IPS-20b (cell line): Measurements from ENCODE around the gene ASTN2.
A peak's percentile ranks its signal among the peaks of the same experiment; 100 is the strongest.
"Not testable (repeated sequence)": the region's sequence is repeated elsewhere in the genome, so short reads cannot be mapped to it uniquely, and the experiment has no call there.

ENCODE experiments used
- H3K27ac ChIP-seq: one replicate; pipeline ENCODE4 v1.5.1; 2013; ENCODE audit warnings: low read length
- H3K27me3 ChIP-seq: 2 replicates; pipeline ENCODE4 v1.6.1; 2013; ENCODE audit warnings: mild to moderate bottlenecking, low read length, inconsistent platforms; ENCODE audit not compliant: insufficient read depth
- H3K36me3 ChIP-seq: 2 replicates; pipeline ENCODE4 v1.6.1; 2013; ENCODE audit warnings: low read depth, mild to moderate bottlenecking, inconsistent platforms, low read length, moderate library complexity; ENCODE audit not compliant: insufficient read depth
- H3K4me1 ChIP-seq: 2 replicates; pipeline ENCODE4 v1.6.1; 2013; ENCODE audit warnings: mild to moderate bottlenecking, control low read depth, inconsistent platforms, low read length, moderate library complexity; ENCODE audit not compliant: insufficient read depth
- H3K4me3 ChIP-seq: 2 replicates; pipeline ENCODE4 v1.5.1; 2013; ENCODE audit warnings: mild to moderate bottlenecking, low read length, inconsistent platforms
- H3K9ac ChIP-seq: 2 replicates; pipeline ENCODE4 v1.6.1; 2013; ENCODE audit warnings: low read depth, mild to moderate bottlenecking, inconsistent platforms, low read length, moderate library complexity
- H3K9me3 ChIP-seq: 2 replicates; pipeline ENCODE4 v1.6.1; 2013; ENCODE audit warnings: mild to moderate bottlenecking, low read depth, low read length, inconsistent platforms; ENCODE audit not compliant: insufficient read depth

Gene ASTN2

DNA sequence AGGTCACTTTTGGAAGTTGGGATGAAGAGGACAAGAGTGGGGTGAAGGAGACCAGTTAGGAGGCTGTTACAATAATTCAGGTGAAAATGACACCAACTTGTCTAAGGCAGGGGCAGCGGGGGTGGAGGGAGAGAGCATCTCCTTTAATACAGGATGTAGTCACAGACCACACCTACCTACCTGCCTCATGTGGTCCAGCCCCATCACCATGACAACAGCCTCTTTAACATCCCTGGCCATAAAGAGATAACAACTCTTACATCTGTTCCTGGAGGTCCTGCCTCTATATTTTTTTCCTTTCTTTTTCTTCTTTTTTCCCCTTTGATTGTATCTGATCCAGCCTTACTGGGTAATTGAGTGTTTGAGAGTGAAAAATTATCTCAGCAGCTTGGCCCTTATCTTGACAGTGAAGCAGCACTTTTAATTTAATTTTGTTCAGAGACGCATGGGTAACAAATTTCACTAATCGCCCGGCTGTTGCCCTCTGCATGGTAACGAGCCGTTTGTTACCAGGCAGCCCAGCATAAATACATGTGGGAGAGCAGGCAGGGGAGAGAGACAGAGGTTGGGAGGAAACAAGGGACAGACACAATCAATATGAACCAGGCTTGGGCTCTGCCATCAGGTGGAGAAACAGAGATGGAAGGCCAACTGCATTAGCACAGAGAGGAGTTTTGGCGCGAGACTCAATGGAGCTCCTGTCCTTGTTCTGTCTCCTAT, 338.1 kb downstream of the ASTN2 start:
- H3K36me3 ChIP-seq: no peaks in the 10 kb centered on the region
- no peak overlapping the region for H3K4me3 ChIP-seq
- peaks cover 25% of the 10 kb centered on the region; the same call in 1 of the 2 replicates for H3K4me1 ChIP-seq
- H3K27ac ChIP-seq: no peak overlapping the region
- H3K9me3 ChIP-seq: no peaks in the 10 kb centered on the region
- no peak overlapping the region for H3K9ac ChIP-seq
- no peaks in the 10 kb centered on the region for H3K27me3 ChIP-seq

DNA sequence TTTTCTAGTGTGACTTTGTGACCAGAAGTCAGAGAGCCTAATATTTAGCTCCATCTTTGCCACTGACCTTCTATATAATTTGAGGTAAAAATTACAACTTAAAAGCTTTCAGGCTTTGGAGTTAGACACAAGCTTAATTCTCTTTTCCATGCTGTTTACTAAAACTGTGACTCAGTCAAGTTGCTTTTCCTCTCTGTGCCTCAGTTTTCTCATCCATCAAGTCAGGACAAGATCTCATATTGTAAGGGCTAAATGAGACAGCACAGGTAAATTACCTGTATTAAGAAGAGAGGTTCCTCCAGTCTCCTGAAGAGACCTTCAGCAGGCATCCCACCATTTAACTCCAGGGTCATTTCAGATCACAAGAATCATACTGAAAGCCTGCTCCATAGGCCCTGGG, 339.2 kb downstream of the ASTN2 start:
- Histone ChIP-seq H3K9me3 (no peaks in the 10 kb centered on the region), H3K4me1 (peaks cover 14% of the 10 kb centered on the region; the same call in 1 of the 2 replicates), H3K27me3 (no peaks in the 10 kb centered on the region), H3K9ac (no peak overlapping the region), H3K4me3 (no peak overlapping the region), H3K27ac (no peak overlapping the region), H3K36me3 (no peaks in the 10 kb centered on the region)

DNA sequence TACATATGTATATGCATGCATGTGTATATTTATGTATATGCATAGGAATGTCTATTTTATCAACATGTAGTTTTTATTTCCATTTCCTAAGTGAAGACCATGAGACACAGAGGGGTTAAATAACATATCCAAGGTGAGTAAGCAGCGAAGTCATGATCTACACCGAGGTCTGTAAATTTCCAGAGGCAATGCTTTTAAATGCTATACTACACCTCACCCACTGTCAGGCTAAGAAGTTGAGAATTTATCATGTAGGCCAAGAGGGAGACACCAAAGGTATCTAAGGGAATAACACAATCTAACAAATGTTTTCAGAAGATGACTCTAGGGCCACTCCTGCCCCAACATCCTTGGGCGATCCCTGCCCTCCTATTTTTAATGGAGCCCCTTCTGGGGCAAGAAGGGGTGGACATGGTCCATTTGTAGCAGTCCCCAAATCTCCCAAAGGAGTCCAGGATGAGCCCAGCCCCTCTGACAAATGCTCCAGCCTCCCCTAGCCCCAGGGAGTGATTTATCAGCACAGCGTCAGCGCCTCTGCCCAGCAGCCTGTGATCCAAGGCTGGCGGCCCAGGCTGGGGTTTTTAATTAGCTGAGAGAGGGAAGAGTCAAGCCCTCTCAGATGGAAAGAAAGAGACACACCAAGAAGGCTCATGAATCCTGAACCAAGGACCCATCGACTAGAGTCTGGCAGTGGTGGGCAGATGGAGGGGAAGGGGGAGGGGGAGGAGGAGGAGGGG, 339.9 kb downstream of the ASTN2 start:
- no peak overlapping the region for H3K27ac ChIP-seq
- H3K9me3 ChIP-seq: no peaks in the 10 kb centered on the region
- H3K36me3 ChIP-seq: no peaks in the 10 kb centered on the region

DNA sequence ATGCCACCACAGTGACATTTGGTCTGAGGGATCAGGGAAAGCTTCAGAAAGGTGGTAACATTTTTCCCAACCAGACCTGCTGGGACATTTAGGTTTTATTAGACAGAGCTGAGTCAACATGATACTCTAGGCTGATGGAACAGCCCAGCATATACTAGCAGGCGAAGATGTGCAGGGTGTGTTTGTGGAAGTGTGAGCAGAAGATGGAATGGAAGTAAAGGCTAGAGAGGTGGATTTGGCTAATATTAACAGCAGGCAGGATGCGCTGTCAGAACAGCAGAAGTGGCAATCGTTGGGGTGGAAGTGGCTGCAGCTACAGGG, 340.6 kb downstream of the ASTN2 start:
- no peaks in the 10 kb centered on the region for H3K36me3 ChIP-seq

More for the DNA sequence above, 339.9 kb downstream of the ASTN2 start:
- no peaks in the 10 kb centered on the region for H3K27me3 ChIP-seq
- H3K9ac ChIP-seq: no peak overlapping the region
- peaks cover 10% of the 10 kb centered on the region; the same call in 1 of the 2 replicates for H3K4me1 ChIP-seq
- H3K4me3 ChIP-seq: no peak overlapping the region

DNA sequence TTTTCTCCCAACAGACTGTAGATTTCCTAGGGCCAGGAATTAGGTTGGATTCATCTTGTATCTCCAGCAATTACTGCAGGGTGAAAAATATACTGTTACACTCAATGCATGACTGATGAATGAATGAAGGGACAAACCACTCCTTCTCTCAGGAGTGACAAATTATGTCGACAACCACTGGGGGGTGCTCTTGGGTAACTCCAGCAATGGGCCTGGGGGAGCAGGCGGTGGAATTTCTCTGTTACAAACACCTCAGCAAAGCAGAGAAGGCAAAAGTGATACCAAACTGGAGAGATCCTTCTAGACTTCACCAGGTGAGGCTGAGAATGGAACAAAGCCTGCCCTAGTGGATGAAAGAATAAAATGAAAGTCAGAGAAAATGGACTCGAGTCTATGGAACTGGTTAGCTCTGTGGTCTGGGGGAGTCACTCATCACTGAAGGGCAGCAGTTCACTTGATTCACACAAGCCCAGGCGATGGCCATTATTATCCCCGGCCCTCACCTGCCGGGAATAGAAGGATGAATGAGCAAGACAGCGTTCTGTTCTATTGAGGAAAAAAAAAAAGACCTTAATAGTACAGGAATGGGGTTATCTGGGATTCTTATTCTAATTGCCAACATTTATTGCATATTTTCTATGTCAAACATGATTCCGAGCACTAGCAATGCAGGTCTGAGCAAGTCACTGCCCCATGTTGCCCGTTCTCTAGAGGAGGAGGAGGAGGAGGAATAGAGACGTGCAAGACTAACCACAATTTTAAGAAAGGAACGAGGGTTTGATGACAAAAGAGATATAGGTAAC, 341.1 kb downstream of the ASTN2 start:
- H3K36me3 ChIP-seq: no peaks in the 10 kb centered on the region
- H3K4me3 ChIP-seq: no peak overlapping the region
- H3K9me3 ChIP-seq: no peaks in the 10 kb centered on the region
- H3K9ac ChIP-seq: no peak overlapping the region
- peaks cover 10% of the 10 kb centered on the region; the same call in 1 of the 2 replicates for H3K4me1 ChIP-seq
- no peak overlapping the region for H3K27ac ChIP-seq
- H3K27me3 ChIP-seq: no peaks in the 10 kb centered on the region

More for the DNA sequence above, 340.6 kb downstream of the ASTN2 start:
- Histone ChIP-seq H3K9ac (no peak overlapping the region), H3K27me3 (no peaks in the 10 kb centered on the region), H3K27ac (no peak overlapping the region), H3K4me3 (no peak overlapping the region), H3K4me1 (peaks cover 10% of the 10 kb centered on the region; the same call in 1 of the 2 replicates), H3K9me3 (no peaks in the 10 kb centered on the region)

DNA sequence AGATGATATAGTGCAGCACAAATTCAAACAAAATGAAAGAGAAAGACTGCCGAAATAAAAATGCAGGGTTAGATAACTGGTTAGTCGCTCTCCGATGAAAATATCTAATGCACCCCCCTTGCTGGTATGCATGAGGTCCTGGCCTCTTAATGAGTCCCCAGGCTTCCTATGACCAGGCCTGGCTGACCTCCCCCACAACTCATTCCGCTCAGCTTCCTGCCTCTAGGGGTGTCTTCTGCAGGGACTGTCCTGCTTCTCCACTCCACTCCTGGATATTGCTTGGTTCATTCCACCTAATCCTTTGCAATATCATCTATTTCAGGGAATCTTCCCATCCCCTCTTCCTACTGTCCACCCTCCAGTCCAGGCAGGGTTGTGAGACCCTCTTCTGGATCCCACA, 341.8 kb downstream of the ASTN2 start:
- no peak overlapping the region for H3K27ac ChIP-seq
- H3K9ac ChIP-seq: no peak overlapping the region
- H3K36me3 ChIP-seq: no peaks in the 10 kb centered on the region
- H3K4me1 ChIP-seq: peaks cover 10% of the 10 kb centered on the region; the same call in 1 of the 2 replicates
- no peaks in the 10 kb centered on the region for H3K9me3 ChIP-seq
- H3K4me3 ChIP-seq: no peak overlapping the region
- H3K27me3 ChIP-seq: no peaks in the 10 kb centered on the region

DNA sequence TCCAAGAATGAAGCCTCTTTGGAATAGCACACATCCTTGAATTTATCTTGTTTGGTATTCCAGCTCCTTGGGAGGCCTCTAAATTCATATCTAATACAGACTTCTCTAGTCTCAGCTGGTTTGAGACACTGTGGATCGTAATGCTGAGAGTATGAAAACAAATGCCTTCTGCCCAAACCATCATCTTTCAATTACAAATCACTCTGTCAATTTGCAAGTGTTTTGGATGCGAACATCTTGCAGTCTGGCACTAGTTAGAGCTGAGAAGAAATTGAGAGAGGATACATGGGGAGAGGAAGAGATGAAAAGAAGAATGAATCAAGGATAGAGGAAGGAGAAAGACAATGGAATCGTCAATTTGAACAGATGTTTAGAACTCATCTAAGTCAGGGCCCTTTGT, 342.6 kb downstream of the ASTN2 start:
- Histone ChIP-seq H3K27ac (no peak overlapping the region), H3K36me3 (no peaks in the 10 kb centered on the region), H3K27me3 (no peaks in the 10 kb centered on the region), H3K4me3 (peak overlapping the region; percentile 34; the same call in 1 of the 2 replicates), H3K4me1 (peaks cover 10% of the 10 kb centered on the region; the same call in 1 of the 2 replicates), H3K9me3 (no peaks in the 10 kb centered on the region), H3K9ac (no peak overlapping the region)

DNA sequence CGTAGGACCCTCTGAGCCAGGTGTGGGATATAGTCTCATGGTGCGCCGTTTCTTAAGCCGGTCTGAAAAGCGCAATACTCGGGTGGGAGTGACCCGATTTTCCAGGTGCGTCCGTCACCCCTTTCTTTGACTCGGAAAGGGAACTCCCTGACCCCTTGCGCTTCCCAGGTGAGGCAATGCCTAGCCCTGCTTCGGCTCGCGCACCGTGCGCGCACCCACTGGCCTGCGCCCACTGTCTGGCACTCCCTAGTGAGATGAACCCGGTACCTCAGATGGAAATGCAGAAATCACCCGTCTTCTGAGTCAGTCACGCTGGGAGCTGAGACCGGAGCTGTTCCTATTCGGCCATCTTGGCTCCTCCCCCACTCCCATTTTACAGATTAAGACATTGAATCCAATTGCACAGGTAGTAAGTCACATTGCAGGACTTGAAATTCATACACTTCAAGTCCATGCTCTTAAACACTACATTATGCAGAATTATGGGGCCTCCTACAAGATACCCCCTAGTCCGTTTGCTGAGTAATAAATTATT, 343.1 kb downstream of the ASTN2 start:
- H3K27ac ChIP-seq, H3K9me3 ChIP-seq, H3K27me3 ChIP-seq, H3K4me1 ChIP-seq, H3K36me3 ChIP-seq: not testable (repeated sequence)
- Histone ChIP-seq H3K9ac (0 out of 2 replicates have a peak overlapping the region, but pooled peaks have one; percentile 41), H3K4me3 (peak overlapping the region; percentile 34; the same call in 1 of the 2 replicates)

DNA sequence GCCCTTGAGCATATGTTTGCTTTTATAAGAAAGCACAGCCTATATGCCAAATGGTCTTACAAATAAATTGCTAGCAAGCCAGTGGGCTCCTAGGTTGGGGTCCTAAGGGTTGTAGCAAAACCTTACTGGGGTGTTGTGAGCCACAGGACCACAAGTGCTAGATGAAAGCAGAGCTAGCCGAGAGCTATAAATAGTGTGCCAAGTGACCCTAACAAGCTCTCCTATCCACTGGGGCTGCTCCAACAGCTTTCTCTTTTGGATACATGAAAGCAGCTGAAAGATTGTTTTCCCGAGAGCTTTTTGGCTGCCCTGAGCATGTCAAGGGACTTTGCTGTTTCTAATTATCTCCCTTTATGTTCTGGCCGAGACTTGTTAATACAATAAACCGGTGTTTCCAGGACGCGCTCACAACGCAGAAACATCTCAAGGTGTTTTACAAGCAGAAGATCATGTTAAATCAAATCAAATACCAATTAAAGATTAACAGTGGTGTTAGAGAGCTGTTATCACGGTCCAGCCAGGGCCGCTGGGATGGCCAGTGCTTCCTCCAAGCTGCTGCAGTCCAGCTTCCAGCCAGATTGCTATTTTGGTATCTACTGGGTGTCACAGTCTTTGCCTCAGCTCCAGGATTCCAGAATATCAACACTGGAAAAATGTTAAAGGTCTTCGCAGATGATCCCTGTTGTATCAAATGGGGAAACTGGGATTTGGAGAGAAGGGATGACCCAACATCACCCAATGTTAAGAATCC, 351.0 kb downstream of the ASTN2 start:
- H3K27me3 ChIP-seq: no peaks in the 10 kb centered on the region
- H3K4me3 ChIP-seq: no peak overlapping the region
- no peaks in the 10 kb centered on the region for H3K36me3 ChIP-seq

DNA sequence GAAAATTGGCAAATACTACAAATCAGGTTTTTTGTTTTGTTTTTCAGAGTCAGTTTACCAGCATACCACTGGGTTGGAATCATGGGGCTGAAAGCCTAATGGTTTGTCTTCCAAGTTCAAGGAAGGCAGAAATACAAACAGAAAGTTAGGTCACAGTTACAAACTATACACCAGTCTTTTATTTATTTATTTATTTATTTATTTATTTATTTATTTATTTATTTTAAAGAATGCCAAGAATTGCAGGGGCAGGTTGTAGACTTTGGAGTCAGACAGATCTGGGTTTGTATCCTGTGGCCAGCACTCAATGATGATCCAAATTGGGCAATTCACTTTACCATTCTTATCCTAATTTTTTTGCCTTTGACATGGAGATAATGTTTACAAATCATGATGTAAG, 353.9 kb downstream of the ASTN2 start:
- Histone ChIP-seq H3K27ac (no peak overlapping the region), H3K9ac (no peak overlapping the region), H3K27me3 (no peaks in the 10 kb centered on the region), H3K4me3 (no peak overlapping the region), H3K9me3 (no peaks in the 10 kb centered on the region), H3K4me1 (no peaks in the 10 kb centered on the region), H3K36me3 (no peaks in the 10 kb centered on the region)

More for the DNA sequence above, 351.0 kb downstream of the ASTN2 start:
- Histone ChIP-seq H3K9ac (no peak overlapping the region), H3K9me3 (no peaks in the 10 kb centered on the region), H3K4me1 (no peaks in the 10 kb centered on the region), H3K27ac (no peak overlapping the region)

DNA sequence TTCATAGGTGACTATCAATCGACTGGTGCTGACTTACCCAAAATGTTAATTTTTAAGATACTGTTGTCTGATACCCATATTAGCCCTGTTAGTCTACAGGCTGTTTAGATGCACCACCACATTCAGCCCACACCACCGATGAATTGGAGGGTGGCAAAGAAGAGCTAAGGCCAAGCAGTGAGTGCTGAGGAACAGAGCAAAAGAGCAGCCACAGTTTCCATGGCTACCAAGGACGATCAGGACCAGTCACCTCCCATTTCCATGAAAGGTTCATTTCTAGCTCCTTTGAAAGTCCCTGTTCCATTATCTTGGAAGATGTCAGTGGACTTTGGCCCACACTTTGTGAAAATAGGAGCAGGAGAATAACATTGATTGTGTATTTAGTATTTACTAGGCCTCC, 364.9 kb downstream of the ASTN2 start:
- Histone ChIP-seq H3K9me3 (no peaks in the 10 kb centered on the region), H3K4me3 (no peak overlapping the region), H3K9ac (no peak overlapping the region), H3K4me1 (peaks cover 4% of the 10 kb centered on the region; the same call in 1 of the 2 replicates), H3K27ac (no peak overlapping the region), H3K36me3 (no peaks in the 10 kb centered on the region), H3K27me3 (no peaks in the 10 kb centered on the region)
